GM12864 (cell line): ENCODE data around the gene TXLNA.

Source experiments
- DNase-seq: peaks from one replicate; pipeline ENCODE4 v3.0.0-alpha.2; 2011; ENCODE audit warnings: low read depth
- H3K4me3 ChIP-seq: 2 replicates; pipeline ENCODE4 v1.5.1; 2011; ENCODE audit warnings: mild to moderate bottlenecking, low read depth, low read length, control low read depth
- TF ChIP-seq, protein P1 (sequence below): IDR thresholded peaks from 2 replicates; pipeline ENCODE4 v1.5.1; 2011; ENCODE audit warnings: low read depth, mild to moderate bottlenecking, moderate library complexity, low read length, control low read depth, inconsistent platforms; ENCODE audit errors: missing control alignments

TXLNA gene

DNA sequence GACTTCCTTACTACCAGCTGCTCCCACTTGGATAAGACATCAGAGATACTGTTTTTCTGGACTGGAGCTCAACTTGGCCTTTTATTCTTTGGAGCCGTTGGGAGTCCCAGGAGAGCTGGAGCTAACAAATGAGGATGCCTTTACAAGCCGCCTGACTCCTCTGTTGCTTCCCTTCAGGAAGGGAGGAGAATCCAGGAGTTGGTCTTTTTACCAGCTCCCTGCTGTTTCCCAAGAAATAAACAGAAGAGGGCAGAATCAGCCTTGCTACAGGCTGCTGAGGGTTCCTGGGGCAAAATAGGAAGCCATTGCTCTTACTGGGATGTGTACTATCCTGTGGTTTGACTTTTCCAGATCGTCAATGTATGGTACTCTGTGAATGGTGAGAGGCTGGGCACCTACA lies 44.2 kb downstream of the TXLNA start:
- DNase-seq: no peak
- no peak overlapping the region; the same call in 1 of the 2 replicates for H3K4me3 ChIP-seq
- TF ChIP-seq, protein P1, sequence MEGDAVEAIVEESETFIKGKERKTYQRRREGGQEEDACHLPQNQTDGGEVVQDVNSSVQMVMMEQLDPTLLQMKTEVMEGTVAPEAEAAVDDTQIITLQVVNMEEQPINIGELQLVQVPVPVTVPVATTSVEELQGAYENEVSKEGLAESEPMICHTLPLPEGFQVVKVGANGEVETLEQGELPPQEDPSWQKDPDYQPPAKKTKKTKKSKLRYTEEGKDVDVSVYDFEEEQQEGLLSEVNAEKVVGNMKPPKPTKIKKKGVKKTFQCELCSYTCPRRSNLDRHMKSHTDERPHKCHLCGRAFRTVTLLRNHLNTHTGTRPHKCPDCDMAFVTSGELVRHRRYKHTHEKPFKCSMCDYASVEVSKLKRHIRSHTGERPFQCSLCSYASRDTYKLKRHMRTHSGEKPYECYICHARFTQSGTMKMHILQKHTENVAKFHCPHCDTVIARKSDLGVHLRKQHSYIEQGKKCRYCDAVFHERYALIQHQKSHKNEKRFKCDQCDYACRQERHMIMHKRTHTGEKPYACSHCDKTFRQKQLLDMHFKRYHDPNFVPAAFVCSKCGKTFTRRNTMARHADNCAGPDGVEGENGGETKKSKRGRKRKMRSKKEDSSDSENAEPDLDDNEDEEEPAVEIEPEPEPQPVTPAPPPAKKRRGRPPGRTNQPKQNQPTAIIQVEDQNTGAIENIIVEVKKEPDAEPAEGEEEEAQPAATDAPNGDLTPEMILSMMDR: no peak

DNA sequence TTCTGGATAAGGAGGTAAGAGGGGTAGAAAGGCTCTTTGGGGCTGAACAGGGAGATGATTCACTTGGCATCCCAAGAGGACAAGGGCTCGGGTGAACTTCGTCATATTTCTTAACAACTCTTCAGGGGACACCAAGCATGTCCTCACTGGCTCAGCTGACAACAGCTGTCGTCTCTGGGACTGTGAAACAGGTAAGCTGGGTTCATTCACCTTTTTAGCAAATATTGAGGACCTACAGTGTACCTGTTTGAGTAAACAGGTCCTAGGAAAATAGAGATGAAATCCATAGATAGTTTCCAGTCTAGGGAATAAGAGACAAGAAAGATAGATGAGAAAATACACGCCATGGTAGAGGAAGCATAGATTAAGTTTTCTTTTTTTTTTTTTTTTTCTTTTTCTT lies 44.8 kb downstream of the TXLNA start:
- TF ChIP-seq, protein P1: no peak
- H3K4me3 ChIP-seq: no peak overlapping the region
- DNase-seq: no peak

DNA sequence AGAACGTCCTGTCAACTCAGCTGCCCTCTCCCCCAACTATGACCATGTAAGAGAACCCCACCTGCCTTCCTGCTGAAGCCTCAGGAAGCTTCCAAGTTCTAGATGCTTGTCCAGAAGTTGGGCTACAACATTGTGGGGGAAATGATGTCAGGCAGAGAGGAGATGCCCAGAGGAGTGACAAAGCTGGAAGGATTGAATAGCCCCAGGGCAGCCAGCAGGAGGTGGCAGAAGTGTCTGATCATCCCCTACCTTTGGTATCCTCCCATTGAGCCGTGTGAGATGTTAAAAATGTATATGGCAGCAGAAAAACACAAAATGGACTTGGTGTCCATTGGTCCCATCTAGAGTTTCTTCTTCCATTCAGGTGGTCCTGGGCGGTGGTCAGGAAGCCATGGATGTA lies 49.3 kb downstream of the TXLNA start:
- DNase-seq: no peak
- TF ChIP-seq, protein P1: no peak

GRCh38 chr1:32231843-32232432 lies 52.5 kb downstream of the TXLNA start:
- TF ChIP-seq, protein P1: no peak
- DNase-seq: no peak
- H3K4me3 ChIP-seq: no peak overlapping the region

More for the DNA sequence above, 49.3 kb downstream of the TXLNA start:
- no peak overlapping the region for H3K4me3 ChIP-seq

DNA sequence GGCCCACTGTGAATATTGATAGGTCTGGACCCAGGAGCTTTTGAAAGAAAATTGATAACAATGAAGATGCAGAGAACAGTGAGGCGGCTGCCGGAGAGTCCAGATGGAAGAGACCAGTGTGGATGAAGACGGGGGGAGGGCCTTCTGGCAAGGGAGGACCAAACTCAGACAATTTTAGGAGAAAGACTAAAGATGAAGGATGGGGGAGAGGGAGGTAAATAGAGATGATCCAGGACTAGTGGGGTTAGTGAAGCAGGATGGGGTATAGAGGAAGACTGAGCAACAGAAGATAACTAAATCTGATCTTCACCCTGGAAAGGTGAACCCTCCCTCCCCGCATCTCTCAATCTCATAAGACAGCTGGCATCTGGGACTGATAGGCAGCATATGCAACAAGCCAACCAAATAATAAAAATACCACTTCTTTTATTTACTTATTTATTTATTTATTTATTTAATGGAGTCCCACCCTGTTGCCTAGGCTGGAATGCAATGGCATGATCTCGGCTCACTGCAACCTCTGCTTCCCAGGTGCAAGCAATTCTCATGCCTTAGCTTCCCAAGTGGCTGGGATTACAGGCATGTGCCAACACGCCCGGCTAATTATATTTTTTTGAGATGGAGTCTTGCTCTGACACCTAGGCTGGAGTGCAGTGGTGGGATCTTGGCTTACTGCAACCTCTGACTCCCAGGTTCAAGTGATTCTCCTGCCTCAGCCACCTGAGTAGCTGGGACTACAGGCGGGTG lies 53.3 kb downstream of the TXLNA start:
- DNase-seq: no peak
- TF ChIP-seq, protein P1: no peak
- no peak overlapping the region for H3K4me3 ChIP-seq

DNA sequence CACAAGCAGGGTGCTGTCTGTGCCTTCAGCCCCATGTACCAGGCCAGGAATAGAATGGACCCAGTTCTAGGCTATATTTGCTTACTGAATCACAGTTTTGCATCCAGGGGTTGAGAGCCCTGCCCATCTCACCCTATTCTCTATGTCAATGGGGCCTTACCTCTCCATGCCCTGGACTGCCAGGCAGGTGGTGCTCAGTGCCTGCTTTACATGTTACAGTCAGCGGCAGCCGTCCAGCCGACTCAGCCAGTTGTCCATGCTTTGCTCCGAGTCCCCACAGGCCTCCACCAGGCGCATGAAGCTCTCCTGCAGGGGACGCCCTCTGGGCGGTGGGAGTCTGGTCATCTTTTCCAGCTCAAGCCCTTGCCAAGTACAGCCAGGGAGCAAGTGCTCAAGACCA lies 55.3 kb downstream of the TXLNA start:
- H3K4me3 ChIP-seq: no peak overlapping the region
- DNase-seq: no peak
- TF ChIP-seq, protein P1: no peak

GRCh38 chr1:32239337-32239736 lies 59.9 kb downstream of the TXLNA start:
- no peak overlapping the region for H3K4me3 ChIP-seq
- DNase-seq: no peak
- TF ChIP-seq, protein P1: no peak
